ENCODE data around the gene ZNF737. TPM values are rescaled to one million over a fixed set of nuclear protein-coding genes. Genes with fewer than 3 reads are reported as not detected.
"Not testable (repeated sequence)": the region's sequence is repeated elsewhere in the genome, so short reads cannot be mapped to it uniquely, and the experiment has no call there.

ZNF737 gene
- total RNA-seq, 1 donor from 2014 or later: 13.7 TPM

GRCh38 chr19:20558011-20558410 is 7.6 kb downstream of the ZNF737 start:
- Histone ChIP-seq H3K36me3 (ENCODE audit: insufficient read depth, low read length) (no peaks in the 10 kb centered on the region), H3K4me2 (ENCODE audit: low read length) (no peak overlapping the region), H3K27me3 (ENCODE audit: insufficient read depth, low read length) (no peaks in the 10 kb centered on the region), H2AFZ (ENCODE audit: low read depth, low read length) (no peak overlapping the region), H3K9me3 (ENCODE audit: insufficient read depth, low read depth, low read length) (peaks cover 11% of the 10 kb centered on the region), H4K20me1 (ENCODE audit: insufficient read depth, low read length) (no peaks in the 10 kb centered on the region), H3K79me2 (ENCODE audit: insufficient read depth, low read length) (peaks cover 47% of the 10 kb centered on the region), H3K4me1 (ENCODE audit: insufficient read depth, low read length) (no peaks in the 10 kb centered on the region), H3K9ac (ENCODE audit: low read length) (no peak overlapping the region), H3K4me3 (ENCODE audit: insufficient read depth, low read depth, low read length) (no peak overlapping the region), H3K27ac (ENCODE audit: low read depth, low read length) (no peak overlapping the region)
- Mint-ChIP-seq H3K4me3 (ENCODE audit: unreplicated experiment) (no peak overlapping the region), H3K27me3 (ENCODE audit: low read depth, unreplicated experiment) (no peaks in the 10 kb centered on the region), H3K9me3 (ENCODE audit: unreplicated experiment) (peaks cover 46% of the 10 kb centered on the region), H3K27ac (ENCODE audit: unreplicated experiment) (no peak overlapping the region), H3K36me3 (ENCODE audit: low read depth, unreplicated experiment) (peaks cover 65% of the 10 kb centered on the region), H3K4me1 (ENCODE audit: low read depth, unreplicated experiment) (peaks cover 1% of the 10 kb centered on the region)
- DNase-seq (ENCODE audit: low read depth): no peak
- TF ChIP-seq CTCF (IDR thresholded peaks at IDR 0.05; ENCODE audit: insufficient read depth, low read depth, low read length) (no peak), EZH2 (IDR thresholded peaks at IDR 0.05; ENCODE audit: insufficient read depth, low read length) (no peak)
- FAIRE-seq: no peak

GRCh38 chr19:20544667-20545333 is 20.8 kb downstream of the ZNF737 start:
- not testable (repeated sequence) for H3K4me3 ChIP-seq (ENCODE audit: insufficient read depth, low read depth, low read length); H3K27ac ChIP-seq (ENCODE audit: low read depth, low read length); H3K4me2 ChIP-seq (ENCODE audit: low read length); H3K27ac Mint-ChIP-seq (ENCODE audit: unreplicated experiment); H3K27me3 Mint-ChIP-seq (ENCODE audit: low read depth, unreplicated experiment); H3K4me1 Mint-ChIP-seq (ENCODE audit: low read depth, unreplicated experiment); H3K9ac ChIP-seq (ENCODE audit: low read length); H4K20me1 ChIP-seq (ENCODE audit: insufficient read depth, low read length); H3K4me1 ChIP-seq (ENCODE audit: insufficient read depth, low read length); DNase-seq (ENCODE audit: low read depth); H2AFZ ChIP-seq (ENCODE audit: low read depth, low read length); FAIRE-seq; H3K4me3 Mint-ChIP-seq (ENCODE audit: unreplicated experiment); H3K27me3 ChIP-seq (ENCODE audit: insufficient read depth, low read length); H3K79me2 ChIP-seq (ENCODE audit: insufficient read depth, low read length)
- Mint-ChIP-seq H3K36me3 (ENCODE audit: low read depth, unreplicated experiment) (peaks cover 71% of the 10 kb centered on the region), H3K9me3 (ENCODE audit: unreplicated experiment) (peaks cover 75% of the 10 kb centered on the region)
- Histone ChIP-seq H3K9me3 (ENCODE audit: insufficient read depth, low read depth, low read length) (peaks cover 41% of the 10 kb centered on the region), H3K36me3 (ENCODE audit: insufficient read depth, low read length) (peaks cover 12% of the 10 kb centered on the region)

- DNase-seq (ENCODE audit: low read depth); FAIRE-seq; H3K27ac Mint-ChIP-seq (ENCODE audit: unreplicated experiment): not testable (repeated sequence)
Measured at GRCh38 chr19:20530303-20530702, 35.3 kb downstream of the ZNF737 start.

More at GRCh38 chr19:20530303-20530702, 35.3 kb downstream of the ZNF737 start:
- not testable (repeated sequence) for H3K36me3 ChIP-seq (ENCODE audit: insufficient read depth, low read length); H3K9me3 Mint-ChIP-seq (ENCODE audit: unreplicated experiment); H3K4me1 Mint-ChIP-seq (ENCODE audit: low read depth, unreplicated experiment); H2AFZ ChIP-seq (ENCODE audit: low read depth, low read length); H3K27ac ChIP-seq (ENCODE audit: low read depth, low read length); H3K4me3 Mint-ChIP-seq (ENCODE audit: unreplicated experiment); H3K27me3 Mint-ChIP-seq (ENCODE audit: low read depth, unreplicated experiment); H4K20me1 ChIP-seq (ENCODE audit: insufficient read depth, low read length); H3K9ac ChIP-seq (ENCODE audit: low read length); H3K4me2 ChIP-seq (ENCODE audit: low read length); H3K36me3 Mint-ChIP-seq (ENCODE audit: low read depth, unreplicated experiment); H3K4me3 ChIP-seq (ENCODE audit: insufficient read depth, low read depth, low read length); H3K79me2 ChIP-seq (ENCODE audit: insufficient read depth, low read length); H3K27me3 ChIP-seq (ENCODE audit: insufficient read depth, low read length); H3K4me1 ChIP-seq (ENCODE audit: insufficient read depth, low read length)
- peaks cover 12% of the 10 kb centered on the region for H3K9me3 ChIP-seq (ENCODE audit: insufficient read depth, low read depth, low read length)

All from astrocyte (in vitro differentiated cells and primary cell).